ENCODE data around the gene CTNNA3.
A peak's percentile ranks its signal among the peaks of the same experiment; 100 is the strongest.

Gene CTNNA3

GRCh38 chr10:65968871-65969270 is 1727.1 kb downstream of the CTNNA3 start:
- DNase-seq: no peak

DNA sequence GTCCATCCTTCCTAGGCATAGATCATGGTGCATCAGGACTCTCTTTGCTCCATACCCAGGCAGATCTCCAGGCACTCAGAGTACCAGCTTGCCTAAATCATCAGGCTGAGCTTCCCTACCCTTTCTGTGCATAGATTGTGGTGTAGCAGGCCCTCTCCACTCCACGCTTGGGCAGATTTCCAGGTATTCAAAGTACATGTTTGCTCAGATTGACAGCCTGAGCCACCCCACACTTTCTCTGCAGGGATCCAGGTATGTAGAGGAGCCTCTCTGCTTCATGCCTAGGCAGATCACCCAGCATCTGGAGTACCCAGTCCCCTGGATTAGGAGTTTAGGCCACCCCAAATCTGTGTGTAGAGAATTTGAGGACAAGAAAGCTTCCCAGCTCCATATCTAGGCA is 1727.6 kb downstream of the CTNNA3 start:
- DNase-seq: no peak

- no peak for DNase-seq
These were observed 1731.8 kb downstream of the CTNNA3 start for GRCh38 chr10:65964205-65964604.

DNA sequence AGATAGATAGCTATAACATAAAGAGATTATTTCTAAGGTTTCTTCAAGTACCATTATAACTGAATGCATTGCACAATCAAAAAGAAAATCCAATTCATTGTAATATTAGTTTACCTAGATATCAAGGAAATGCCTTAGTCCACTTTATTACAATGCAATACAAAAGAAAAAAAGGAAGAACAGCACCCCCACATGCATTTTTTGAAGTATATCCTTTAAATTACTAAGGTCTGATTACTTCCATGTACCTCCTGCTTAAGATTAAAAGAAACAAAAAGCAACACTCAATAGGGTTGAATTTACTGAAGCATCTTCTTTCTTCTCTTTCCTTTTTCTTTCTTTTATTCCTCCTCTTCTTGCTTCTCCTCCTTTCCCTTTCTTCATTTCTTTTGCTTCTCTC is 1743.9 kb downstream of the CTNNA3 start:
- DNase-seq: no peak

DNA sequence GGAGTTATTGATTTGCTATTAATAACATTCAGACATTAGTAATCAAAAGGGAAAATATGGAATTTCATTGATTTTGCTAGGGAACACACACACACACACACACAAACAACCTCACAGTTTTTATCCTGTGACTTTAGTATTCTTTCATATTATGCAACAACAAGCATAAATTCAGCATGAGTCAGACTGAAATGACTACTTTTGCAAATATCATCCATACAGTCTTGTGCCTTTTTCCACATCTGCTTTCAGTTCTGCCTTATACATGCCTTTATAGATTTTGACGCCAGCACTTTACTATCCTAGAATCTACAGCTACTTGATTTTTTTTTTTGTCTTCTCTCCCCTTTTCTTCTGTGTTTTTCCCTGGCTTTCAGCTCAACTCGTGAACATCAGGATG is 1745.9 kb downstream of the CTNNA3 start:
- DNase-seq: no peak

- DNase-seq: no peak
These were observed 1746.5 kb downstream of the CTNNA3 start for GRCh38 chr10:65949526-65949925.

DNA sequence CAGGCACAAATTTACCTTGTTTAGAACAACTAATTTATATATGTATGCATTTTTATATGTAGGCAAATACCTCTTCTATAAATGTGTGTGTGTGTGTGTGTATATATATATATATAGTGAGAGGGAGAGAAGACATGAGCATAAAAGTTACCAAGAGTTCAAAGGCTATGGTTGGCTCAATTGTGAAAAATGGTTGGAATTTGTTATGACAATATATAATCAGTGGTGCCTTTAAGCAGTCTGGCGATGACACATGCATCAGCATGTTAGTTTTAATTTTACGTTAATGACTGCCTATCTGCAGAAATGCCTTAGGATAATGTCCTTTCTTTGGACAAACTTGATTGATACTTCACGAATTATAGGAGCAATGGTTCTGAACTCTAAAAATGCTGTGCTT is 1750.9 kb downstream of the CTNNA3 start:
- no peak for DNase-seq

DNA sequence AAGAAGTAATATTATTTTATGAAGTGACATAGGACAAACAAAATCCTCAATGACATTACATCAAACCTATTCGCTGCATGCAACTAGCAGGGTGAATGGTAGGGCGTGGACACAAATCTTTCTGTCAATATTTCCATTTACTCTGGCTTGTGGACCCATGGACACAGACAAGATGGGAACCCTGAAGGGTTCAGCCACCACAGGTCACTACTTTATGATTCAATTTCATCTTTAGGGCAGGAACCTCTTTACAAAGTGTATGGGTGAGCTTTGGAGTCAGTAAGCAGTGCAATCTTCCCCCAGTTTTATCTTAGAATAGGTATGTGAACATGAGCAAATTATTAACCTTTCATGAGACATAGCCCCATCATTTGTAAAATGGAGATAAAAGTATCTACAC is 1752.5 kb downstream of the CTNNA3 start:
- DNase-seq: no peak

DNA sequence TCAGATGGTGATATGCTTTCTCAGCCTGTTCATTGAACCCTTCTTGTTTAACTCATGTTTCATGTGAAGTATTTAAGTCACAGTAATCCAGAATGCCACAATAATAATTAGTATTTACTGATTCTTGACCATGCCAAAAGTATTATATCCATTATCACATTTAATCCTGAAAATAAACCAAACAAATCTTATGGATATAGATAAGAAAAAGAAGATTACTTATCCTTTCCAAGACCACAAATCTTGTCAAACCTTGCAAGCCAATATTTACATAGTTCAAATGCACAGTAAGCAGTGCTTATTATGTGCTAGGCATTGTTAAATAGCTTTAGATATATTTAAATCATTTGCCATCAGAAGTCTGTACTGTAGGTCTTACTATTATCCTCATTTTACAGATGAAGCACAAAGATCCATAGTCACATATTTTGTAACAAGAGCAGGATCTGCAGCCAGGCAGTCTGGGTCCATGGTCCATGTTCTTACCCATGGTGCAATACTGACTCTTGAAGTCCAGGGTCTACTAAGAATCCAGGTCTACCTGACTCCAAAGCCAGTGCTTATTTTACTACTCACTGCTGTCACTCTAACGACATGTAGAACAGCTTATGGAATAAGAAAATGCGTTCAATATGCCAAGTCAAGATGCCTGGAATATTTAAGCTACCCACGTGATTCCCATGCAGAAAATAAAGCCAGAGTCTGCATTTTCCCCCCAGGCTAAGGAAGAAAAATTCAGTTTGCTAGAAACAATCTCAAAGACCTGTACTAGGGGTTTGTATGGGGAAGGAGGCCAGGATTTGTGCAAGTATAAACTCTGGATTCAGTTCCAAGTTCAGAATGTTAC is 1755.0 kb downstream of the CTNNA3 start:
- DNase-seq: no peak

GRCh38 chr10:65940105-65940504 is 1755.9 kb downstream of the CTNNA3 start:
- DNase-seq: no peak

DNA sequence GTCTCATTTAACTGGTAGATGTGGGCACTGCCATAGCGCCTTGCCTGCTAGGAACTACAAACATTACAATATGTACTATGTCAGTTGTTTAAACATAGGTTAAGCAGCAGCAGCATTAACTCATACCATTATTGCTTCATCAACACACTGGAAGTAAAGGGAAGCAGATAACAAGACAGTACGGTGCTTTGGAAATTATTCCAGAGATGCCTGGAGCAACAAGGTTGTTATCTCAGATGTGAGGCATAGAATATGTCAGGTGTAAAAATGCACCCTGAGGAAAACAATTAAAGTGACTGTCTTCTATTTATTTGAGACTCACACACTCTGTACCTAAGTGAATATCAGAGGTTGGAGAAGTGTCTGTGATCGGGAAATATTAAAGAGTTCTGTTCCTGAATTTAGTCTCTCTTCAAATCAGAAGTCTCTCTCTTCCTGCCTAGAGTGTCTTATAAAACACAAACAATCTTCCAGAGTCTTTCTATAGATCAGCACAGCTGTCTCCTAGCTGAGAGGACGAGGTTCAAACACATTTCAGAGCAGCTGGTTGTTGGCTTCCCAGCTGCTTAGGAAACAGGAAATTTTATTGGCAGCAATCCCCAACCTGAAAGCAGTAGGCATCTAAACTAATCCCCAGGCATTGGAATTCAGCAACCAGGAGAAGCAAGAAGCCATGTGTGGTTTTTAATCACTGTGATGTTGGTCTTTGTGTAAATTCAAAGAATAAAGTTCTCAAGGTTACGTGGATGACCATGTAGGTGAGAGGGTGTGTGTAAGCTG is 1764.5 kb downstream of the CTNNA3 start:
- DNase-seq: peak; percentile 44

- no peak for DNase-seq
These were observed 1784.7 kb downstream of the CTNNA3 start for GRCh38 chr10:65911151-65911835.

DNA sequence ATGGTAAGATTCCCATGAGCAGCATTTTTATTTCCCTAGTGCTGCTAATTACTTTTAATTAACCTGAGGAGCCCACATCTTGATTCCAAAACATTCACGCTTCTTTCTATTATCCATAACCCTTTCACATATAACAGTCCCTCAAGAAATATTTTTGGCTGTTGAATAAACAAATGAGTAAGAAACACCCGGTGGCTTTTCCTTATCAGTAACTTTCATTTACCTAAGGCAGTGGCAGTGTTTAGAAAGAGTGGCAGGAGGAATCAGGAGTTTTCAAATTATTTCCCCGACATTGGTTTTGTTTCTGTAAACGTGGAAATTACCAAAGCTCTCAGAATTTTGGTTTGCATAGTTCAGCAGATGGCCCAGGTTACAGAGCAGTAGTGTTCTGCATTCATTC is 1785.8 kb downstream of the CTNNA3 start:
- DNase-seq: no peak

GRCh38 chr10:65907199-65907712 is 1788.7 kb downstream of the CTNNA3 start:
- DNase-seq: no peak

DNA sequence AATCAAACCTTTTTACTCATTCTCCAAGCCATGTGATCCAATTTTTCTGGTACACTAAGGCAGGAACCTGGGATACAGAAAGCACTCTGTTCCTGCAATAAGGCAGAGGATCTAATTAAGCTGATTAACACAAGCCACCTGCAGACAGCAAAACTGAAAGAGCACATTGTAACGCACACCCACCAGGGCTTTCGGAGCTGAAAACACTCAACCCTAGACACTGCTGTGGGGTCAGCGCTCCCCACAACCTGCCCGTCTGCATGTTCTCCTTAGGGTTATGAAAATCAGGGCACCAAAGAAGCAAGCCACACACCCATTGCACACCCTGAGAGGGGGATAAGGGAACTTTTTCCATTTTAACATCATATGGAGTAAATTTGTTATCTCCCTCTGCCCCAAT is 1792.4 kb downstream of the CTNNA3 start:
- no peak for DNase-seq

- DNase-seq: no peak
These were observed 1795.7 kb downstream of the CTNNA3 start for GRCh38 chr10:65900271-65900670.

GRCh38 chr10:65898055-65898454 is 1797.9 kb downstream of the CTNNA3 start:
- no peak for DNase-seq

DNA sequence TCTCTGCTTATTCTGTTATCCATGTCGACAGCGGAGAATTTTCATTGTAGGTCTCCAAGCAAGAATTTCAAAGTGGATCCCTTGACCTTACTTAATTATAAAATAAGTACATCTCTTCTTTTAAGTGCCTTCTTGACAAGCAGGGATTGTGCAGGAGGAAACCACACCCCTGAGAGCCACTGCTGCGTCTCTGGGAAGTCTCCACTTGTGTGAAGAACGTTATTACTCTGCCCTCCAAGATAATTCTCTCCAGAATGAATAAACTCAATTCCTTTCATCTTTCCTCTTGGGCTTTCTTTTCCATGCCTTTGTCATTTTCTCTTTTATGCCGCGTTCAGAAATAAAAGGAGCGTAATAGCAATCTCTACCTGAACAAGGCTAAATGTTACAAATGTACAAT is 1801.0 kb downstream of the CTNNA3 start:
- no peak for DNase-seq

DNA sequence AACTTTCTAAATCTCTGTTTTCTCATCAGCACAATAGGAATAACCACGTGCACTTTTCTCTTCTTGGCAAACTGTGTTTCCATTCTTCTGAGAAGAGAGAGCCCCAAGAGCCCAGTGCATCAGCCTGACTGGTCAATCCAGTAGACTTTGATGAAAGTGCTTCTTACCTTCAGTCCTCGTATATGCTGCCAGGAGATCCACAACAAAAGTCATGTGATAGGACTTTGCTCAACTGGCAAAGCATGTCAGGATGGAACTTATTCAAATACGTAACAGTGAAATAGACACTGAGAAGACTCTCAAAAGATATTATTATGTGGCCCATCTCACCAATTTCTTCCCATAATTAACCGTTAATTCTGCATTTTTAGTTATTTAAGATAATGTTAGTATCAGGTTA is 1801.6 kb downstream of the CTNNA3 start:
- DNase-seq: no peak

- no peak for DNase-seq
These were observed 1802.3 kb downstream of the CTNNA3 start for GRCh38 chr10:65893676-65894075.

GRCh38 chr10:65892284-65892683 is 1803.7 kb downstream of the CTNNA3 start:
- no peak for DNase-seq

DNA sequence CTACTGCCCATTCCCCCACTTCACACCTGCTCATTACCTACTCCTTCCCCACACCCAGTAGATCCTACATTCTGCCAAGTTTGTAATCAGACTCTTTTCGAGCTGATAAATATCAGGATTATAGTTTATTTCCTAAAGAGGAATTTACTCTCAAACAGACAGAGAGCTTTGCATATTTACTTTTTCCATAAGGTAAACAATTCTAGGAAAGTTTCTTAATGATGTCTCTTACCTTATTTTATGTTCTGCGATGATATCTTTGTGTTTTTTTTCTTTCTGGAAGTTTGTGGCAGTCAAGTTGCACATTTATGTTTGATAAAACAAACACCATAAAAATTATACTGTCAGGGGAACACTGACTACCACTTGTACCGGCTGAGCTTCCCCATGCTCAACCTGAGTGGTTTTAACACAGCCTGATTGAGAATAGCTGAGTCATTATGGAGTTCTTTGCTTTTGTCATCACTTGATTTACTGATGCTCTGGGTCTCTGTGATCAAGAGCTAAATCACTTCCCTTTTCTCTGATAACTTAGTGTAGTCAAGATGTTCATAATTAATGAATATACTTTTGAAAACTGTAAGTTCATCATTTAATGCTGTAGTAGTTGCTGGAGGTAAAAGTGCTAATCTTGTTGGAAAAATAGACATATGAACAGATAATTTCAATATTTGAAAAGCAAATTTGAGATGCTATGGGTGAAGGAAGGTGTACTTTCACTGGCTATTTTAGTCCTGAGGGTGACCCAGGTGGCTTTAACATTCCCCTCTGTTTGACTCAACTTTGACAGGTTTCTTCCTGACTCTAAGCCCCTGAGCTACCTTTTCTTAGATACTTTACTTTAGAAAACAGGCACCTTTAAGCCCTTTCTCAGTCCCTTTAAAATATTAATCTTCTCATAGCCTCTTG is 1804.7 kb downstream of the CTNNA3 start:
- no peak for DNase-seq

Measured in right forelimb (tissue), 1 donor.